ENCODE measurements around the gene ACOT7. TPM values are rescaled to one million over a fixed set of nuclear protein-coding genes. Genes with fewer than 3 reads are reported as not detected.

ACOT7 gene
- total and polyA plus RNA-seq, 2 donors (not counting 1 experiment from before 2014, with no cell fraction given): 4.2 to 4.6 TPM

DNA sequence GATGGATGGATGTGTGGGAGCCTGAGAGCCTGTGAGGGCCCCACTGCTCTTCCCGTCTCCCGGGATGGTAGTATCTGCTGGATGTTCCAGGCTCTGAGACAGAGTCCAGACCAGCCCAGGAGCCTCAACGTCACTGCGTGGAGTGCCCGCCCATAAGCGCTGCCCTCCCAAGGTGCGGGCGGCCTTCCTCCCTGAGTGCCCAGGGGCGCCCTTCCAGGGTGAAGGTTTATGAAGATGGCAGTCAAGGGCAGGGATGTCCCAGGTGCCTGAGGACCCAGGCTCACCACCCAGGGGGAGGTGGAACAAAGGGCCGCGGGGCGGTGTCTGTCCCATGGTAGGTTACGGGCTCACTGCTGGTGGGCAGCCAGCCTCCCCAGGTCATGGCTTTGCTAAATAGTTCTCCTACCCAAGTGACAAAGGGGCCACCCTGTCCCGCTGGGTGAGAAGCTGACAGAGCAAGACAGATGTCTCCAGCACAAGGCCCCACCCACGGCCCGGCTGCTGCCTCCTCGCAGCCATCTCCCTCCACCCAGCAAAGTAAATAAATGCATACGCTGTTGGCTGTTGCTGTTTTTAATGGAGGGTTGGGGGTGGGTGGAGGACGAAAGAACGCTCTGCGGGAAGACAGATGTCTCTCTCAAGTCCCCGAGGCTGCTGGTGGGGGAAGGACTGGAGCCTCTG lies 123.7 kb downstream of the ACOT7 start:
- H3K9me3 Mint-ChIP-seq (ENCODE audit: insufficient read depth): no peaks in the 10 kb centered on the region
- Histone ChIP-seq H3K4me2 (replicated peaks; ENCODE audit: low read depth, low read length, poor library complexity, severe bottlenecking) (no peak overlapping the region), H3K9me3 (ENCODE audit: control extremely low read depth in 1 of 3, control insufficient read depth in 2 of 3, insufficient read depth in 1 of 3, low read length in 2 of 3) (no peaks in the 10 kb centered on the region), H2AFZ (ENCODE audit: insufficient read depth, low read depth, low read length, poor library complexity, severe bottlenecking) (no peak overlapping the region), H3K9ac (ENCODE audit: low read length) (no peak overlapping the region), H3K27me3 (replicated peaks in 1 of 4; ENCODE audit: control extremely low read depth in 1 of 4, control insufficient read depth in 3 of 4, insufficient read depth in 4 of 4, low read length in 3 of 4) (no peaks in the 10 kb centered on the region), H3K79me2 (ENCODE audit: control insufficient read depth, insufficient read depth, low read length) (no peaks in the 10 kb centered on the region), H3K4me1 (ENCODE audit: control insufficient read depth in 2 of 2, insufficient read depth in 2 of 2, low read length in 2 of 2) (no peaks in the 10 kb centered on the region), H3K27ac (ENCODE audit: low read length in 2 of 2) (no peak overlapping the region), H3K4me3 (ENCODE audit: control extremely low read depth in 1 of 5, extremely low read depth in 1 of 5, insufficient read depth in 1 of 5, low read depth in 2 of 5, low read length in 4 of 5) (no peak overlapping the region), H3K36me3 (replicated peaks in 1 of 2; ENCODE audit: control extremely low read depth in 1 of 2, control insufficient read depth in 1 of 2, extremely low read depth in 1 of 2, insufficient read depth in 2 of 2, low read length in 1 of 2) (no peaks in the 10 kb centered on the region), H4K20me1 (ENCODE audit: control insufficient read depth, insufficient read depth, low read length, poor library complexity, severe bottlenecking) (no peaks in the 10 kb centered on the region)
- H3K4me1 Mint-ChIP-seq: no peaks in the 10 kb centered on the region
- WGBS (ENCODE audit: insufficient coverage): 89% methylated on average over 18 of the region's 22 CpGs
- H3K27ac Mint-ChIP-seq: no peak overlapping the region
- ChIA-PET CTCF (no interaction called here), POLR2A (no interaction called here)
- no peak for DNase-seq
- H3K27me3 Mint-ChIP-seq: no peaks in the 10 kb centered on the region
- no peak overlapping the region for H3K4me3 Mint-ChIP-seq
- no peak for ATAC-seq (ENCODE audit: low read depth)
- TF ChIP-seq, protein P1, sequence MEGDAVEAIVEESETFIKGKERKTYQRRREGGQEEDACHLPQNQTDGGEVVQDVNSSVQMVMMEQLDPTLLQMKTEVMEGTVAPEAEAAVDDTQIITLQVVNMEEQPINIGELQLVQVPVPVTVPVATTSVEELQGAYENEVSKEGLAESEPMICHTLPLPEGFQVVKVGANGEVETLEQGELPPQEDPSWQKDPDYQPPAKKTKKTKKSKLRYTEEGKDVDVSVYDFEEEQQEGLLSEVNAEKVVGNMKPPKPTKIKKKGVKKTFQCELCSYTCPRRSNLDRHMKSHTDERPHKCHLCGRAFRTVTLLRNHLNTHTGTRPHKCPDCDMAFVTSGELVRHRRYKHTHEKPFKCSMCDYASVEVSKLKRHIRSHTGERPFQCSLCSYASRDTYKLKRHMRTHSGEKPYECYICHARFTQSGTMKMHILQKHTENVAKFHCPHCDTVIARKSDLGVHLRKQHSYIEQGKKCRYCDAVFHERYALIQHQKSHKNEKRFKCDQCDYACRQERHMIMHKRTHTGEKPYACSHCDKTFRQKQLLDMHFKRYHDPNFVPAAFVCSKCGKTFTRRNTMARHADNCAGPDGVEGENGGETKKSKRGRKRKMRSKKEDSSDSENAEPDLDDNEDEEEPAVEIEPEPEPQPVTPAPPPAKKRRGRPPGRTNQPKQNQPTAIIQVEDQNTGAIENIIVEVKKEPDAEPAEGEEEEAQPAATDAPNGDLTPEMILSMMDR (IDR thresholded peaks at IDR 0.05): no peak
- no peak for TF ChIP-seq EZH2 (IDR thresholded peaks at IDR 0.05; ENCODE audit: borderline replicate concordance, insufficient read depth, low read depth, low read length, poor library complexity, severe bottlenecking)
- intact Hi-C loops (cut with micrococcal nuclease): no loop called here

DNA sequence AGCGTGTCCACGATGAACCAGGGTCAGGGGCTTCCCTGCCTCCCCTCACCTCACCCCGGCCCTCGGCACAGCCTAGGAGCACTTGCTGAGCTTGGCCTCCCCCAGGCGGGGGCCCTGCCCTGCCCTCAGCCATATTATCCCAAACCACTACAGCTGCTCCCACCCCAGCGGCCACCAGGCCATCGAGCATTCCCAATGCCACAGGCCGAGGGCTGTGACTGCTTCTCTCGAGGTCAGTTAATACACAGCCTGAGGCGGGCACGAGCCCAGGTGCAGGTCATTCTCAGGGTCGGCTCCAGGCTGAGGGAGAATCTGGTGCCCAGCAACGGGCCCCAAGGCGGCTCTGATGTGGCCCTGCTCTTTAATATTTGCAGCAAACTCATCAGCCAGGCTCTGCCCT lies 124.3 kb downstream of the ACOT7 start:
- no peaks in the 10 kb centered on the region for H3K4me1 ChIP-seq (ENCODE audit: control insufficient read depth in 2 of 2, insufficient read depth in 2 of 2, low read length in 2 of 2)
- no peak for ATAC-seq (ENCODE audit: low read depth)

More for the DNA sequence above, 124.3 kb downstream of the ACOT7 start:
- Histone ChIP-seq H2AFZ (ENCODE audit: insufficient read depth, low read depth, low read length, poor library complexity, severe bottlenecking) (no peak overlapping the region), H3K9ac (ENCODE audit: low read length) (no peak overlapping the region), H3K4me2 (replicated peaks; ENCODE audit: low read depth, low read length, poor library complexity, severe bottlenecking) (no peak overlapping the region), H4K20me1 (ENCODE audit: control insufficient read depth, insufficient read depth, low read length, poor library complexity, severe bottlenecking) (no peaks in the 10 kb centered on the region), H3K9me3 (ENCODE audit: control extremely low read depth in 1 of 3, control insufficient read depth in 2 of 3, insufficient read depth in 1 of 3, low read length in 2 of 3) (no peaks in the 10 kb centered on the region), H3K79me2 (ENCODE audit: control insufficient read depth, insufficient read depth, low read length) (no peaks in the 10 kb centered on the region), H3K27me3 (replicated peaks in 1 of 4; ENCODE audit: control extremely low read depth in 1 of 4, control insufficient read depth in 3 of 4, insufficient read depth in 4 of 4, low read length in 3 of 4) (no peaks in the 10 kb centered on the region), H3K4me3 (ENCODE audit: control extremely low read depth in 1 of 5, extremely low read depth in 1 of 5, insufficient read depth in 1 of 5, low read depth in 2 of 5, low read length in 4 of 5) (no peak overlapping the region), H3K36me3 (replicated peaks in 1 of 2; ENCODE audit: control extremely low read depth in 1 of 2, control insufficient read depth in 1 of 2, extremely low read depth in 1 of 2, insufficient read depth in 2 of 2, low read length in 1 of 2) (no peaks in the 10 kb centered on the region), H3K27ac (ENCODE audit: low read length in 2 of 2) (no peak overlapping the region)
- Mint-ChIP-seq H3K9me3 (ENCODE audit: insufficient read depth) (no peaks in the 10 kb centered on the region), H3K27me3 (no peaks in the 10 kb centered on the region), H3K4me1 (no peaks in the 10 kb centered on the region), H3K27ac (no peak overlapping the region), H3K4me3 (no peak overlapping the region)
- no peak for TF ChIP-seq EZH2 (IDR thresholded peaks at IDR 0.05; ENCODE audit: borderline replicate concordance, insufficient read depth, low read depth, low read length, poor library complexity, severe bottlenecking)
- TF ChIP-seq, protein P1 (IDR thresholded peaks at IDR 0.05): no peak
- intact Hi-C loops (cut with micrococcal nuclease): no loop called here
- WGBS (ENCODE audit: insufficient coverage): 93% methylated on average over 12 of the region's 14 CpGs
- ChIA-PET CTCF (no interaction called here), POLR2A (no interaction called here)
- no peak for DNase-seq
